ENCODE data around the gene VPS16. TPM values are rescaled to one million over a fixed set of nuclear protein-coding genes. Genes with fewer than 3 reads are reported as not detected.

The VPS16 gene
- total and polyA plus RNA-seq, 2 of the 4 experiments (the other 2 are of a cell fraction) = 38.7 to 48.0 TPM

GRCh38 chr20:2793471-2793870 is 47.1 kb upstream of the VPS16 start:
- Histone ChIP-seq H2BK15ac (ENCODE audit: low read depth, low read length) (no peak overlapping the region), H2AK5ac (ENCODE audit: low read depth, low read length) (no peak overlapping the region), H2AFZ (replicated peaks; ENCODE audit: low read length, poor library complexity) (no peak overlapping the region), H3K27me3 (ENCODE audit: control insufficient read depth, insufficient read depth, low read length) (peaks cover 24% of the 10 kb centered on the region), H4K8ac (ENCODE audit: low read depth in 2 of 2, low read length in 2 of 2) (no peak overlapping the region), H3K56ac (ENCODE audit: extremely low read depth, insufficient read depth, low read length) (no peak overlapping the region), H4K91ac (ENCODE audit: insufficient read depth, low read depth, low read length) (no peak overlapping the region), H3K9ac (ENCODE audit: low read depth, low read length) (no peak overlapping the region), H3K36me3 (ENCODE audit: control insufficient read depth, insufficient read depth, low read length) (no peaks in the 10 kb centered on the region; the same call in 1 of the 2 replicates), H3K27ac (ENCODE audit: insufficient read depth, low read length) (no peak overlapping the region), H4K20me1 (ENCODE audit: insufficient read depth, low read length) (no peaks in the 10 kb centered on the region), H3K4me3 (ENCODE audit: insufficient read depth, low read depth, low read length) (no peak overlapping the region), H3K14ac (replicated peaks; ENCODE audit: low read depth, low read length) (no peak overlapping the region), H2AK9ac (replicated peaks; ENCODE audit: low read depth, low read length, poor library complexity) (no peak overlapping the region), H3K9me3 (ENCODE audit: control insufficient read depth, insufficient read depth, low read length) (no peaks in the 10 kb centered on the region), H3K4ac (ENCODE audit: low read depth, low read length) (no peak overlapping the region), H2BK20ac (ENCODE audit: low read depth, low read length) (no peak overlapping the region), H3K23ac (ENCODE audit: low read depth, low read length) (no peak overlapping the region), H2BK120ac (ENCODE audit: low read depth, low read length) (no peak overlapping the region), H3K79me1 (ENCODE audit: low read depth in 1 of 2, low read length in 2 of 2) (no peaks in the 10 kb centered on the region), H4K5ac (ENCODE audit: low read depth, low read length) (no peak overlapping the region), H3K9me1 (ENCODE audit: insufficient read depth, low read length) (no peaks in the 10 kb centered on the region), H3K18ac (ENCODE audit: low read depth, low read length) (no peak overlapping the region), H3K4me2 (ENCODE audit: low read depth, low read length) (no peak overlapping the region), H3K4me1 (ENCODE audit: control insufficient read depth, insufficient read depth, low read length) (no peaks in the 10 kb centered on the region), H2BK5ac (ENCODE audit: low read depth, low read length, poor library complexity, severe bottlenecking) (no peak overlapping the region)
- in situ Hi-C loops (cut with MboI; ENCODE audit: low sequenced_read_pairs) (no loop called here), dilution Hi-C loops (cut with HindIII; ENCODE audit: low sequenced_read_pairs, unreplicated experiment) (no loop called here), intact Hi-C loops (cut with micrococcal nuclease) (no loop called here)
- DNase-seq (no peak), ATAC-seq (ENCODE audit: low read depth) (no peak)
- TF ChIP-seq NFE2L2 (IDR thresholded peaks at IDR 0.05; ENCODE audit: low read depth, low read length) = no peak
- TF ChIP-seq CHD1 (IDR thresholded peaks at IDR 0.05; ENCODE audit: low read depth, low read length) = no peak
- no peak for TF ChIP-seq BHLHE40 (IDR thresholded peaks at IDR 0.05; ENCODE audit: low read depth, low read length)
- no peak for TF ChIP-seq CEBPB (IDR thresholded peaks at IDR 0.05; ENCODE audit: low read depth, low read length)
- TF ChIP-seq SMC3 (IDR thresholded peaks at IDR 0.05; ENCODE audit: low read depth, low read length) = no peak
- TF ChIP-seq POLR2A (IDR thresholded peaks at IDR 0.05; ENCODE audit: low read depth, low read length) = no peak
- no peak for TF ChIP-seq FOS (IDR thresholded peaks at IDR 0.05; ENCODE audit: low read depth, low read length)
- TF ChIP-seq MXI1 (IDR thresholded peaks at IDR 0.05; ENCODE audit: borderline replicate concordance, low read depth, low read length) = no peak
- TF ChIP-seq MAZ (IDR thresholded peaks at IDR 0.05; ENCODE audit: borderline replicate concordance, low read depth, low read length) = no peak
- TF ChIP-seq MAFK (IDR thresholded peaks at IDR 0.05; ENCODE audit: low read depth, low read length) = no peak
- no peak for TF ChIP-seq ELK1 (IDR thresholded peaks at IDR 0.05; ENCODE audit: borderline replicate concordance, low read depth, low read length)
- no peak for TF ChIP-seq USF2 (IDR thresholded peaks at IDR 0.05; ENCODE audit: low read depth, low read length)
- no peak for TF ChIP-seq RAD21 (IDR thresholded peaks at IDR 0.05; ENCODE audit: low read length)
- TF ChIP-seq RCOR1 (IDR thresholded peaks at IDR 0.05; ENCODE audit: insufficient replicate concordance, low read length) = no peak
- no peak for TF ChIP-seq CTCF (conservative IDR thresholded peaks at IDR 0.05; ENCODE audit: low read depth, low read length)
- no peak for TF ChIP-seq RFX5 (IDR thresholded peaks at IDR 0.05; ENCODE audit: low read depth, low read length)
- no TSS peak for BruUV-seq (replicated peaks)
- WGBS, 2 experiments (ENCODE audit: extremely low coverage in 2 of 2, insufficient read length in 1 of 2) = 84% methylated on average over 2 of the region's 6 CpGs; no CpG with 5 or more reads in 1 of the 2 experiments
- CTCF ChIA-PET = no interaction called here
- POLR2A ChIA-PET (ENCODE audit: unreplicated experiment) = no interaction called here
